Tibial artery (tissue), 4 donors: ENCODE measurements around the gene MPV17L.
"Not testable (repeated sequence)": the region's sequence is repeated elsewhere in the genome, so short reads cannot be mapped to it uniquely, and the experiment has no call there.

Experiments
- DNase-seq, 2 donors: peaks; one replicate each; pipeline ENCODE4 v3.0.0-alpha.2; 2019
- H3K27ac ChIP-seq, 2 donors: fragments of 200-600 bp; sonication (generic) in 1 of 2; 1 replicate in 1 of 2; 2 replicates in 1 of 2; pipeline ENCODE4 v1.5.1; 2018 to 2019; ENCODE audit warnings: mild to moderate bottlenecking in 1 of 2
- H3K27me3 ChIP-seq, 2 donors: fragments of 200-600 bp; sonication (generic) in 1 of 2; one replicate each; pipeline versions ENCODE4 v1.5.1 to v1.6.0; 2016 to 2019
- H3K36me3 ChIP-seq, 3 donors: fragments of 200-600 bp; sonication (generic) in 2 of 3; one replicate each; pipeline ENCODE4 v1.5.1; 2016 to 2019; ENCODE audit warnings: mild to moderate bottlenecking in 2 of 3
- H3K4me1 ChIP-seq, 4 donors: fragments of 200-600 bp; sonication (generic) in 2 of 4; 1 replicate in 3 of 4; 2 replicates in 1 of 4; pipeline ENCODE4 v1.5.1; 2016 to 2019
- H3K4me3 ChIP-seq, 2 donors: fragments of 200-600 bp; sonication (generic) in 1 of 2; 1 replicate in 1 of 2; 2 replicates in 1 of 2; pipeline ENCODE4 v1.5.1; 2018 to 2019; ENCODE audit warnings: mild to moderate bottlenecking in 2 of 2
- H3K9me3 ChIP-seq, 3 donors: fragments of 200-600 bp; sonication (generic) in 1 of 3; one replicate each; pipeline ENCODE4 v1.5.1; 2016 to 2019
- intact Hi-C: fragments of 100-400 bp; cut with DNase I; formaldehyde crosslinking; loops from one replicate; pipeline ENCODE4 v1.15.0; 2023; ENCODE audit warnings: low total_unique reads
- TF ChIP-seq, protein P1 (sequence below), 2 experiments: fragments of 200-600 bp in 1 of 2; fragments of 450-650 bp in 1 of 2; IDR thresholded peaks; one replicate each; pipeline ENCODE4 v1.5.1; 2017 to 2019; ENCODE audit warnings: antibody characterized with exemption in 2 of 2, mild to moderate bottlenecking in 1 of 2, moderate library complexity in 1 of 2

Gene MPV17L

DNA sequence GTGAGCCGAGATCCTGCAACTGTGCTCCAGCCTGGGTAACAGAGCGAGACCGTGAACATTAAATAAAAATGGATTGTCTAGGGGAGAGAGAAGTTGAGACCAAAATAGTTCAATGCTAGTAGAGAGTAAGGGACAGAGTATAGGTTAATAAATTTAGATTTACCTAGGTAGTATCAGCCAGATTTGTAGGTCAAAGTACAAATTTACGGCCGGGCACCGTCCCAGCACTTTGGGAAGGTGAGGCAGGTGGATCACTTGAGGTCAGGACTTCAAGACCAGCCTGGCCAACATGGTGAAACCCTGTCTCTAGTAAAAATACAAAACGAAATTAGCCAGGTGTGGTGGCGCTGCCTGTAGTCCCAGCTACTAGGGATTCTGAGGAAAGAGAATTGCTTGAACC, 26.7 kb downstream of the MPV17L start:
- intact Hi-C loops, result no loop called here
- Histone ChIP-seq H3K4me1 (no peaks in the 10 kb centered on the region), H3K4me3 (no peak overlapping the region), H3K27me3 (no peaks in the 10 kb centered on the region), H3K9me3 (no peaks in the 10 kb centered on the region), H3K27ac (no peak overlapping the region), H3K36me3 (no peaks in the 10 kb centered on the region)
- TF ChIP-seq, protein P1, sequence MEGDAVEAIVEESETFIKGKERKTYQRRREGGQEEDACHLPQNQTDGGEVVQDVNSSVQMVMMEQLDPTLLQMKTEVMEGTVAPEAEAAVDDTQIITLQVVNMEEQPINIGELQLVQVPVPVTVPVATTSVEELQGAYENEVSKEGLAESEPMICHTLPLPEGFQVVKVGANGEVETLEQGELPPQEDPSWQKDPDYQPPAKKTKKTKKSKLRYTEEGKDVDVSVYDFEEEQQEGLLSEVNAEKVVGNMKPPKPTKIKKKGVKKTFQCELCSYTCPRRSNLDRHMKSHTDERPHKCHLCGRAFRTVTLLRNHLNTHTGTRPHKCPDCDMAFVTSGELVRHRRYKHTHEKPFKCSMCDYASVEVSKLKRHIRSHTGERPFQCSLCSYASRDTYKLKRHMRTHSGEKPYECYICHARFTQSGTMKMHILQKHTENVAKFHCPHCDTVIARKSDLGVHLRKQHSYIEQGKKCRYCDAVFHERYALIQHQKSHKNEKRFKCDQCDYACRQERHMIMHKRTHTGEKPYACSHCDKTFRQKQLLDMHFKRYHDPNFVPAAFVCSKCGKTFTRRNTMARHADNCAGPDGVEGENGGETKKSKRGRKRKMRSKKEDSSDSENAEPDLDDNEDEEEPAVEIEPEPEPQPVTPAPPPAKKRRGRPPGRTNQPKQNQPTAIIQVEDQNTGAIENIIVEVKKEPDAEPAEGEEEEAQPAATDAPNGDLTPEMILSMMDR (IDR thresholded peaks at IDR 0.05), result no peak
- peak in 1 of 2 donors; percentile 28 for DNase-seq

DNA sequence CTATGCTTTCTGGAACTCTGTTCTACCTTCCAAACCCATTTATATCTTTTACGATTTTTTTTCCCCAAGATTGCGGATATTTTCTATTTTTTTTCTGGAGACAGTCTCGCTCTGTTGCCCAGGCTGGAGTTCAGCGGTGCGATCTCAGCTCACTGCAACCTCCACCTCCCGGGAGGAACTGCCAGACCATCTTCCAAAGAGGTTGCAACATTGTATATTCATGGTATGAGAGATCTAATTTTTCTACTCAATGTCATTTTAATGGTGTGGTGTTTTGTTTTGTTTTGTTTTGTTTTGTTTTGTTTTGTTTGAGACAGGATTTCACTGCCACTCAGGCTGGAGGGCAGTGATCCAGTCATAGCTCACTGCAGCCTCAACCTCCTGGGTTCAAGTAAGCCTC, 30.3 kb downstream of the MPV17L start:
- Histone ChIP-seq H3K4me1 (peaks cover 0 to 15% (median 5%) of the 10 kb centered on the region in 4 donors), H3K36me3 (no peaks in the 10 kb centered on the region), H3K4me3 (no peak overlapping the region), H3K27ac (no peak overlapping the region), H3K27me3 (no peaks in the 10 kb centered on the region), H3K9me3 (no peaks in the 10 kb centered on the region)
- intact Hi-C loops, result loop anchor here (2.0 kb wide), 1 partner anchor 125 kb away; no protein-coding TSS in a partner anchor
- TF ChIP-seq, protein P1 (IDR thresholded peaks at IDR 0.05), result no peak
- DNase-seq, result no peak

- peaks cover 0 to 17% (median 5%) of the 10 kb centered on the region in 4 donors for H3K4me1 ChIP-seq
- H3K36me3 ChIP-seq, result no peaks in the 10 kb centered on the region
- no peaks in the 10 kb centered on the region for H3K9me3 ChIP-seq
- TF ChIP-seq, protein P1 (IDR thresholded peaks at IDR 0.05), result no peak
- H3K27me3 ChIP-seq, result no peaks in the 10 kb centered on the region
- DNase-seq, result no peak
- no peak overlapping the region for H3K4me3 ChIP-seq
- peak overlapping the region in 1 of 2 donors; percentile 27 for H3K27ac ChIP-seq
- intact Hi-C loops, result loop anchor here (2.0 kb wide), 1 partner anchor 124 kb away; no protein-coding TSS in a partner anchor
These were observed 31.2 kb downstream of the MPV17L start for GRCh38 chr16:15426796-15427195.

DNA sequence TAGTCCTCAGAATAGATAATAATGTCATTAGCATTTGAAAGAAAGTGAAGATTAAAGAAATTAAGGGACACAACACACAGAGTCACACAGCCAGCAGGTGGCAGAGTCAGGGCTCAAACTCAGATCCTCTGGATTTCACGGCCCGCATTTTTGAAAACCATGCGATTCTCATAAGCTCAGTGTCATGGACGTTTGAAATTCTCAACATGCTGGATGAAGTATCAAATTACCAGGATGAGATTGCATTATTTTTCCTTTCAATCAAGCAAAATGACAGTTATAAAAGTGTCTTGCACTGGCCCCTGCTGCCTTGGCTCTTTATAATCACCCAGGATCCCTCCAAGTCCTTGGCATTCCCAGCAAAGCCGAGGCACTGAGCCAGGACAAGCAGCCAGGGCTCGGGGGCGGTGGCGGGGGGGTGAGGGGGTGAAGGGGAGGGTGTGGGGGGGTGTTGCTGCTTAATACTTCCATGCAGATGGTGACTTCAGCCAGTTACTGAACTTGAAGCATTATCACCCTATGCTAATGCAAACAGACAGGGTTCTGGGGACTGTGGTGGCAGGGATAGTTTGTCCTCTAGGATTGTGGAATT, 32.2 kb downstream of the MPV17L start:
- H3K4me3 ChIP-seq, result peak overlapping the region; percentile 11 to 24
- no peaks in the 10 kb centered on the region for H3K36me3 ChIP-seq
- peak overlapping the region in 1 of 2 donors; percentile 27 for H3K27ac ChIP-seq
- DNase-seq, result peak; percentile 78 to 79
- TF ChIP-seq, protein P1 (IDR thresholded peaks at IDR 0.05), result peak; percentile 62 to 77
- H3K9me3 ChIP-seq, result no peaks in the 10 kb centered on the region
- H3K27me3 ChIP-seq, result no peaks in the 10 kb centered on the region
- H3K4me1 ChIP-seq, result peaks cover 0 to 17% (median 5%) of the 10 kb centered on the region in 4 donors
- intact Hi-C loops, result loop anchor here (2.0 kb wide), 1 partner anchor 123 kb away; no protein-coding TSS in a partner anchor

- H3K4me1 ChIP-seq, result peaks cover 0 to 29% (median 10%) of the 10 kb centered on the region in 4 donors
These were observed 35.3 kb downstream of the MPV17L start for GRCh38 chr16:15430884-15431283.

DNA sequence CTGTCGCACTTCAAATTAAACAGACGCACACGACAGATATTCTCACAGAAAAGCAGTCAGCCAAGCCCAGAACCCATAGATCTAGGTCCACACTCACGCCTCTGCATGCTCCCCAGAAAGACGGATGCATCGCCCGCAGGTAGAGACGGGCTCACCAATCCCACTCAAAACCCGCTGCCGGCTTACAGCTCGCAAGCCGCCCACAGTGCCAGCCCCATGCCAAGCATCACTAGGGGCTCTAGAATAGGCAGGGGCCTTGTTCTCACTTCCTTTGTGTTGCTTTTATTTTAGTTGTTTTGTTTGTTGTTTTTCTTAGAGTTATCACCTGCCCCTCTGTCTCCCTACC, 38.5 kb downstream of the MPV17L start:
- no peak for DNase-seq
- peak overlapping the region; percentile 80 to 85 for H3K27ac ChIP-seq
- intact Hi-C loops, result no loop called here
- H3K4me1 ChIP-seq, result peaks cover 0 to 25% (median 7%) of the 10 kb centered on the region in 4 donors
- peak overlapping the region; percentile 89 to 96 for H3K4me3 ChIP-seq
- no peaks in the 10 kb centered on the region for H3K9me3 ChIP-seq
- no peaks in the 10 kb centered on the region for H3K27me3 ChIP-seq
- TF ChIP-seq, protein P1 (IDR thresholded peaks at IDR 0.05), result no peak
- no peaks in the 10 kb centered on the region for H3K36me3 ChIP-seq

More at GRCh38 chr16:15430884-15431283, 35.3 kb downstream of the MPV17L start:
- H3K27me3 ChIP-seq, H3K4me3 ChIP-seq, H3K27ac ChIP-seq, H3K9me3 ChIP-seq, intact Hi-C loops, H3K36me3 ChIP-seq: not testable (repeated sequence)
- peak in 1 of 2 donors; percentile 2 for DNase-seq
